Upper lobe of right lung (tissue), 1 donor: ENCODE measurements around the gene ARHGAP40. TPM values are rescaled to one million over a fixed set of nuclear protein-coding genes. Genes with fewer than 3 reads are reported as not detected.

Experiments
- ATAC-seq: fragments of 200-7000 bp; cut with Tn5 transposase; one replicate; pipeline ENCODE4 v1.9.1; 2020; ENCODE audit warnings: mild to moderate bottlenecking, moderate library complexity
- DNase-seq: peaks from one replicate; pipeline ENCODE4 v3.0.0-alpha.2; 2020
- H3K27ac ChIP-seq: fragments of 200-600 bp; one replicate; pipeline ENCODE4 v1.8.0; 2022
- H3K27me3 ChIP-seq: fragments of 200-600 bp; one replicate; pipeline ENCODE4 v1.8.0; 2022; ENCODE audit warnings: mild to moderate bottlenecking
- H3K36me3 ChIP-seq: fragments of 200-600 bp; one replicate; pipeline ENCODE4 v1.8.0; 2022
- H3K4me1 ChIP-seq: fragments of 200-600 bp; one replicate; pipeline ENCODE4 v1.8.0; 2022
- H3K4me3 ChIP-seq: fragments of 200-600 bp; one replicate; pipeline ENCODE4 v1.8.0; 2022; ENCODE audit warnings: mild to moderate bottlenecking
- H3K9me3 ChIP-seq: fragments of 200-600 bp; one replicate; pipeline ENCODE4 v1.8.0; 2022
- intact Hi-C: fragments of 100-400 bp; cut with DNase I; formaldehyde crosslinking; loops from one replicate; pipeline ENCODE4 v1.11.0; 2022
- total RNA-seq: library from RNA; stranded (reverse); fragmentation: NEBNext Ultra II Directional; extraction: Animal tissue kit (Norgen Biotek cat#: 25700); gene quantifications from one replicate; pipeline ENCODE4 v1.2.1, GENCODE V29; 2021
- TF ChIP-seq, protein P1 (sequence below): fragments of 200-600 bp; IDR thresholded peaks from one replicate; pipeline ENCODE4 v1.8.0; 2022; ENCODE audit warnings: antibody characterized with exemption
- donor health status: DM: no; HTN: yes; CAD: no; lungs with severe emphysema.

Gene ARHGAP40
- total RNA-seq, 1 donor from 2014 or later, result 0.72 TPM

DNA sequence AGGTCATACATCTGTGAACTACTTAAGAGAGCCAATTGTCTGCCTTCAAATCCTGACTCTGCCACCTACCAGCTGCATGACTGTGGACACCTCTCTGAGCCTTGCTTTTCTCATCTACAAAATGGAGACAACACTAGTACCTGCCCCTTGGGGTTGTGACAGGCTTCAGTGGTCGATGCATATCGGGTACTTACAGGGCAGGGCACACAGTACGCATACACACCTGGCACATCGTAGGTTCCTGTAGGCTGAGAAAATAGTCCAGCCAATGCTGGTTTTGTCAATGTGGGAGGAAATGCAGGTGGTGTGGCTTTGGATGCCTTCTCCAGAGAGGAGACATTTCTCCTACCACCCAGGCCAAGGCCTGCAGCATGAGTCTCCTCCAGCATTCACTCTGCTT, 18.3 kb upstream of the ARHGAP40 start:
- no peak overlapping the region for H3K27ac ChIP-seq
- H3K36me3 ChIP-seq, result no peaks in the 10 kb centered on the region
- DNase-seq (no peak), ATAC-seq (no peak)
- intact Hi-C loops, result no loop called here
- no peaks in the 10 kb centered on the region for H3K4me1 ChIP-seq
- TF ChIP-seq, protein P1, sequence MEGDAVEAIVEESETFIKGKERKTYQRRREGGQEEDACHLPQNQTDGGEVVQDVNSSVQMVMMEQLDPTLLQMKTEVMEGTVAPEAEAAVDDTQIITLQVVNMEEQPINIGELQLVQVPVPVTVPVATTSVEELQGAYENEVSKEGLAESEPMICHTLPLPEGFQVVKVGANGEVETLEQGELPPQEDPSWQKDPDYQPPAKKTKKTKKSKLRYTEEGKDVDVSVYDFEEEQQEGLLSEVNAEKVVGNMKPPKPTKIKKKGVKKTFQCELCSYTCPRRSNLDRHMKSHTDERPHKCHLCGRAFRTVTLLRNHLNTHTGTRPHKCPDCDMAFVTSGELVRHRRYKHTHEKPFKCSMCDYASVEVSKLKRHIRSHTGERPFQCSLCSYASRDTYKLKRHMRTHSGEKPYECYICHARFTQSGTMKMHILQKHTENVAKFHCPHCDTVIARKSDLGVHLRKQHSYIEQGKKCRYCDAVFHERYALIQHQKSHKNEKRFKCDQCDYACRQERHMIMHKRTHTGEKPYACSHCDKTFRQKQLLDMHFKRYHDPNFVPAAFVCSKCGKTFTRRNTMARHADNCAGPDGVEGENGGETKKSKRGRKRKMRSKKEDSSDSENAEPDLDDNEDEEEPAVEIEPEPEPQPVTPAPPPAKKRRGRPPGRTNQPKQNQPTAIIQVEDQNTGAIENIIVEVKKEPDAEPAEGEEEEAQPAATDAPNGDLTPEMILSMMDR, result no peak
- H3K4me3 ChIP-seq, result no peak overlapping the region
- no peaks in the 10 kb centered on the region for H3K9me3 ChIP-seq
- no peaks in the 10 kb centered on the region for H3K27me3 ChIP-seq

GRCh38 chr20:38584099-38584763, 17.4 kb upstream of the ARHGAP40 start:
- TF ChIP-seq, protein P1, result no peak
- no peak for ATAC-seq

DNA sequence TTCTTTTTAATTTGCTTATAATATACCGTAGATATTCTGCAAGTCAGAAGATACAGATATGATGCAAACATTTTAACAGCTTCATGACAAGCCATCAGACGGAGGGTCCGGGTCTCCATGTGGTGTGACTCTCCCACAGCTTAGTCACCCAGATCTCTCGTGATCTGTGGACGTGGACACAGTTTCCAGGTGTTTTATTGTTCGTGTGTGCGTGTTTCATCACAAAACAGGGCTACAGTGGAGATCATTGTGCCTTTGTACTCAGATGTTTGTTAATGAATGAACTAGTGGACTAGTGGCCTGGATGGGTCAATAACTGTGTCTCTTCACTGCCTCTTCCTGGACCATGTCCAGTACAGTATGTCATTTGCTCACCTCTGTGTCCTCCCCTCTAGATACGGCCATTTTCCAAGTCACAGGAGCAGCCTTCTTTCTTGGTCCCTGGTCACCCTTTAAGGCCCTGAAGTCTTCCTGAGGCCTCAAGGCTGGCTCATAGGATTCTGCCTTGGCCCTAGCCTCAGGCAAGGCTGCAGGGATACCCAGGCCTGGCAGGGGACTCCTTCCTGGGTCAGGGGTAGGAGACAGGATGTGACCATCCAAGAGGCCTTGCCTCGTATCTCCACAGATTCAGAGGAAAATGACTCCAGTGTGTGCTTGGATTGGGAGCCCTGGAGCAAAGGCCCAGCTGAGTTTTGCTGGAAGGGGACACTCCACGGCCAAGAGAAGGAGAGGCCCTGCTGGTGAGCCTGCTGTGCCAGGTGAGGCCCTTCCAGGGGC, 16.0 kb upstream of the ARHGAP40 start:
- ATAC-seq (no peak), DNase-seq (no peak)
- intact Hi-C loops, result no loop called here
- TF ChIP-seq, protein P1, result no peak
- Histone ChIP-seq H3K9me3 (no peaks in the 10 kb centered on the region), H3K27ac (no peak overlapping the region), H3K4me1 (no peaks in the 10 kb centered on the region), H3K27me3 (no peaks in the 10 kb centered on the region), H3K4me3 (no peak overlapping the region), H3K36me3 (no peaks in the 10 kb centered on the region)

More at GRCh38 chr20:38584099-38584763, 17.4 kb upstream of the ARHGAP40 start:
- DNase-seq, result no peak
- no peaks in the 10 kb centered on the region for H3K36me3 ChIP-seq
- H3K4me3 ChIP-seq, result no peak overlapping the region
- H3K9me3 ChIP-seq, result no peaks in the 10 kb centered on the region
- H3K27me3 ChIP-seq, result no peaks in the 10 kb centered on the region
- intact Hi-C loops, result no loop called here
- H3K27ac ChIP-seq, result no peak overlapping the region
- H3K4me1 ChIP-seq, result no peaks in the 10 kb centered on the region

- intact Hi-C loops, result no loop called here
- TF ChIP-seq, protein P1, result no peak
Observed at GRCh38 chr20:38586181-38586525, 15.5 kb upstream of the ARHGAP40 start.

GRCh38 chr20:38588303-38588702, 13.3 kb upstream of the ARHGAP40 start:
- no peaks in the 10 kb centered on the region for H3K4me1 ChIP-seq
- H3K4me3 ChIP-seq, result no peak overlapping the region
- ATAC-seq (no peak), DNase-seq (no peak)
- H3K27me3 ChIP-seq, result no peaks in the 10 kb centered on the region
- H3K36me3 ChIP-seq, result no peaks in the 10 kb centered on the region
- intact Hi-C loops, result no loop called here
- no peaks in the 10 kb centered on the region for H3K9me3 ChIP-seq
- TF ChIP-seq, protein P1, result no peak
- no peak overlapping the region for H3K27ac ChIP-seq

More at GRCh38 chr20:38586181-38586525, 15.5 kb upstream of the ARHGAP40 start:
- no peaks in the 10 kb centered on the region for H3K36me3 ChIP-seq
- no peaks in the 10 kb centered on the region for H3K4me1 ChIP-seq
- no peak overlapping the region for H3K27ac ChIP-seq
- H3K9me3 ChIP-seq, result no peaks in the 10 kb centered on the region
- ATAC-seq (no peak), DNase-seq (no peak)
- no peaks in the 10 kb centered on the region for H3K27me3 ChIP-seq
- no peak overlapping the region for H3K4me3 ChIP-seq
